Activated T-cell treated with anti-CD3 and anti-CD28 coated beads, Interleukin-2, amount 50 U/mL, for 24 hours (primary cell): Measurements from ENCODE around the gene SAMD8.
"Not testable (repeated sequence)": the region's sequence is repeated elsewhere in the genome, so short reads cannot be mapped to it uniquely, and the experiment has no call there.

ENCODE experiments used
- DNase-seq: peaks from one replicate; pipeline ENCODE4 v3.0.0-alpha.2; 2020
- H3K27ac Mint-ChIP-seq: 2 replicates; pipeline ENCODE4 v1.8.0; 2020; ENCODE audit warnings: mild to moderate bottlenecking, mixed read lengths
- H3K27me3 Mint-ChIP-seq: 2 replicates; pipeline ENCODE4 v1.8.0; 2020; ENCODE audit warnings: mixed read lengths
- H3K36me3 Mint-ChIP-seq: 2 replicates; pipeline ENCODE4 v1.8.0; 2020; ENCODE audit warnings: low read depth, mixed read lengths
- H3K4me1 Mint-ChIP-seq: 2 replicates; pipeline ENCODE4 v1.8.0; 2020; ENCODE audit warnings: low read depth, mixed read lengths
- H3K4me3 Mint-ChIP-seq: 2 replicates; pipeline ENCODE4 v1.8.0; 2020; ENCODE audit warnings: mild to moderate bottlenecking, moderate library complexity, mixed read lengths
- H3K9me3 Mint-ChIP-seq: 2 replicates; pipeline ENCODE4 v1.8.0; 2020; ENCODE audit warnings: mixed read lengths

The SAMD8 gene

GRCh38 chr10:75129537-75129936 lies 18.1 kb downstream of the SAMD8 start:
- H3K36me3 Mint-ChIP-seq, result peaks cover 24% of the 10 kb centered on the region
- DNase-seq, result no peak
- H3K27ac Mint-ChIP-seq, result no peak overlapping the region
- no peak overlapping the region for H3K4me3 Mint-ChIP-seq
- H3K4me1 Mint-ChIP-seq, result peaks cover 42% of the 10 kb centered on the region
- H3K27me3 Mint-ChIP-seq, result no peaks in the 10 kb centered on the region
- H3K9me3 Mint-ChIP-seq, result no peaks in the 10 kb centered on the region

GRCh38 chr10:75133701-75134100 lies 22.2 kb downstream of the SAMD8 start:
- H3K9me3 Mint-ChIP-seq, H3K4me3 Mint-ChIP-seq, H3K27me3 Mint-ChIP-seq, H3K36me3 Mint-ChIP-seq, DNase-seq, H3K27ac Mint-ChIP-seq: not testable (repeated sequence)
- H3K4me1 Mint-ChIP-seq, result peaks cover 55% of the 10 kb centered on the region

GRCh38 chr10:75136346-75136745 lies 24.9 kb downstream of the SAMD8 start:
- Mint-ChIP-seq H3K36me3 (peaks cover 5% of the 10 kb centered on the region), H3K9me3 (no peaks in the 10 kb centered on the region), H3K27me3 (no peaks in the 10 kb centered on the region), H3K4me3 (no peak overlapping the region), H3K27ac (peak overlapping the region; percentile 95), H3K4me1 (peaks cover 57% of the 10 kb centered on the region)
- DNase-seq, result no peak

GRCh38 chr10:75137533-75138438 lies 26.3 kb downstream of the SAMD8 start:
- DNase-seq, result no peak
- Mint-ChIP-seq H3K4me1 (peaks cover 53% of the 10 kb centered on the region), H3K4me3 (peak overlapping the region; percentile 28), H3K27ac (peak overlapping the region; percentile 95), H3K9me3 (no peaks in the 10 kb centered on the region), H3K36me3 (peaks cover 5% of the 10 kb centered on the region), H3K27me3 (no peaks in the 10 kb centered on the region)

- Mint-ChIP-seq H3K27me3 (no peaks in the 10 kb centered on the region), H3K27ac (peak overlapping the region; percentile 63)
Measured at GRCh38 chr10:75140246-75140645, 28.8 kb downstream of the SAMD8 start.

GRCh38 chr10:75143353-75143752 lies 31.9 kb downstream of the SAMD8 start:
- peaks cover 53% of the 10 kb centered on the region for H3K4me1 Mint-ChIP-seq
- H3K9me3 Mint-ChIP-seq, result no peaks in the 10 kb centered on the region
- H3K27ac Mint-ChIP-seq, result peak overlapping the region; percentile 50
- no peak overlapping the region for H3K4me3 Mint-ChIP-seq
- peaks cover 3% of the 10 kb centered on the region for H3K36me3 Mint-ChIP-seq
- no peaks in the 10 kb centered on the region for H3K27me3 Mint-ChIP-seq
- no peak for DNase-seq

More at GRCh38 chr10:75140246-75140645, 28.8 kb downstream of the SAMD8 start:
- no peak for DNase-seq
- H3K36me3 Mint-ChIP-seq, result no peaks in the 10 kb centered on the region
- no peaks in the 10 kb centered on the region for H3K9me3 Mint-ChIP-seq
- H3K4me3 Mint-ChIP-seq, result no peak overlapping the region
- H3K4me1 Mint-ChIP-seq, result peaks cover 62% of the 10 kb centered on the region

- DNase-seq, result no peak
- Mint-ChIP-seq H3K27me3 (no peaks in the 10 kb centered on the region), H3K36me3 (peaks cover 8% of the 10 kb centered on the region), H3K27ac (peak overlapping the region; percentile 74), H3K4me1 (peaks cover 43% of the 10 kb centered on the region), H3K9me3 (no peaks in the 10 kb centered on the region), H3K4me3 (no peak overlapping the region)
Measured at GRCh38 chr10:75145590-75145989, 34.1 kb downstream of the SAMD8 start.

- H3K4me3 Mint-ChIP-seq, result no peak overlapping the region
- H3K9me3 Mint-ChIP-seq, result no peaks in the 10 kb centered on the region
- no peaks in the 10 kb centered on the region for H3K27me3 Mint-ChIP-seq
- H3K4me1 Mint-ChIP-seq, result peaks cover 43% of the 10 kb centered on the region
- no peak for DNase-seq
- H3K36me3 Mint-ChIP-seq, result peaks cover 18% of the 10 kb centered on the region
- no peak overlapping the region for H3K27ac Mint-ChIP-seq
Measured at GRCh38 chr10:75146780-75147179, 35.3 kb downstream of the SAMD8 start.

- DNase-seq, result no peak
- H3K27ac Mint-ChIP-seq, result no peak overlapping the region
- no peaks in the 10 kb centered on the region for H3K27me3 Mint-ChIP-seq
- no peaks in the 10 kb centered on the region for H3K9me3 Mint-ChIP-seq
- no peak overlapping the region for H3K4me3 Mint-ChIP-seq
- H3K4me1 Mint-ChIP-seq, result peaks cover 29% of the 10 kb centered on the region
- H3K36me3 Mint-ChIP-seq, result peaks cover 45% of the 10 kb centered on the region
Measured at GRCh38 chr10:75150656-75151055, 39.2 kb downstream of the SAMD8 start.

GRCh38 chr10:75159519-75159918 lies 48.1 kb downstream of the SAMD8 start:
- H3K27me3 Mint-ChIP-seq, result no peaks in the 10 kb centered on the region
- no peak overlapping the region for H3K4me3 Mint-ChIP-seq
- H3K36me3 Mint-ChIP-seq, result peaks cover 38% of the 10 kb centered on the region
- H3K4me1 Mint-ChIP-seq, result peaks cover 27% of the 10 kb centered on the region
- no peaks in the 10 kb centered on the region for H3K9me3 Mint-ChIP-seq
- peak overlapping the region; percentile 42 for H3K27ac Mint-ChIP-seq
- DNase-seq, result no peak

GRCh38 chr10:75165684-75166622 lies 54.5 kb downstream of the SAMD8 start:
- Mint-ChIP-seq H3K9me3 (no peaks in the 10 kb centered on the region), H3K4me1 (peaks cover 49% of the 10 kb centered on the region), H3K27me3 (no peaks in the 10 kb centered on the region), H3K27ac (peak overlapping the region; percentile 92), H3K36me3 (peaks cover 49% of the 10 kb centered on the region), H3K4me3 (peak overlapping the region; percentile 57)
- DNase-seq, result no peak

GRCh38 chr10:75166623-75166972 lies 55.1 kb downstream of the SAMD8 start:
- peaks cover 45% of the 10 kb centered on the region for H3K36me3 Mint-ChIP-seq
- peak overlapping the region; percentile 57 for H3K4me3 Mint-ChIP-seq
- peak overlapping the region; percentile 92 for H3K27ac Mint-ChIP-seq
- no peak for DNase-seq
- H3K27me3 Mint-ChIP-seq, result no peaks in the 10 kb centered on the region
- no peaks in the 10 kb centered on the region for H3K9me3 Mint-ChIP-seq
- H3K4me1 Mint-ChIP-seq, result peaks cover 45% of the 10 kb centered on the region

GRCh38 chr10:75168275-75168674 lies 56.8 kb downstream of the SAMD8 start:
- peaks cover 52% of the 10 kb centered on the region for H3K36me3 Mint-ChIP-seq
- H3K27me3 Mint-ChIP-seq, result no peaks in the 10 kb centered on the region
- peaks cover 44% of the 10 kb centered on the region for H3K4me1 Mint-ChIP-seq
- peak overlapping the region; percentile 2 for H3K27ac Mint-ChIP-seq
- no peak for DNase-seq
- no peaks in the 10 kb centered on the region for H3K9me3 Mint-ChIP-seq
- no peak overlapping the region for H3K4me3 Mint-ChIP-seq

GRCh38 chr10:75170215-75170614 lies 58.8 kb downstream of the SAMD8 start:
- H3K36me3 Mint-ChIP-seq, result peaks cover 51% of the 10 kb centered on the region
- peak overlapping the region; percentile 52 for H3K27ac Mint-ChIP-seq
- DNase-seq, result no peak
- H3K4me3 Mint-ChIP-seq, result no peak overlapping the region
- H3K4me1 Mint-ChIP-seq, result peaks cover 41% of the 10 kb centered on the region
- H3K27me3 Mint-ChIP-seq, result no peaks in the 10 kb centered on the region
- no peaks in the 10 kb centered on the region for H3K9me3 Mint-ChIP-seq
